HUDEP-2 (cell line): ENCODE data around the gene RBM18.

Experiments used
- DNase-seq, 76 experiments: peaks; one replicate each; lab custom pipeline; 2025; ENCODE audit not compliant: unreplicated experiment in 76 of 76; lab: John Stamatoyannopoulos, UW

Gene RBM18

GRCh38 chr9:122223435-122223834, 41.2 kb downstream of the RBM18 start:
- DNase-seq: no peak

GRCh38 chr9:122222791-122223190, 41.8 kb downstream of the RBM18 start:
- no peak for DNase-seq

DNA sequence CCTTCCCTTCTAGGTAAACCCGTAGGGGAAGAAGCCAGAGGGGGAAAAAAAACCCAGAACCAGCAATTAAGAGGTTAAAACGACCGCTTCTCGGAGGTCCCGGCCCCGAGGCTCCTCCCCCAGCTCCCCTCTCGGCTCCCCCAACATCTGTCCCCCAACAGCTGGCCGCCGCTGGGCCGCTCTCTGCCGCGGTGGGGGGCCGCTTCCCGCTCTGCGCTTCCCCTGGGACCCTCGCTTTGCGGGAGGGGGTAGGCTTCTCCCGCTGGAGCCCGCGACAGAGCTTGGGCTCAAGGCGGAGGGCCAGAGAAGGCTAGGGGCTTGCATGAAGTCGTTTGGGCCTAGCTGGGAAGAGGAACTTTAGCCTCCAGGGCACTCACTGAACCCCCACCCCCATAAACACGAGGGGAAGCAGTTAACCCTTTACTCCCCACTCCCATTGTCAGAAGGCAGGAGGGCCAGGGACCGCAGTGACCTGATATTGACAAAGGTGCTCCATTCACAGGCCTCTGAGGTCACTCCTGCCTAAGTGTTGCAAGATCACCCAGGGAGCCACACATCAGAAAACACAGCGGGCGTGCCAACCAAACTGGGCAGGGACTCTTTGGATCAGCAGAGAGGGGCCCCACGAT, 43.3 kb downstream of the RBM18 start:
- peak in 18 of 76 experiments; percentile 7 to 54 (median 19) for DNase-seq

GRCh38 chr9:122220673-122221182, 43.9 kb downstream of the RBM18 start:
- no peak for DNase-seq

- DNase-seq: no peak
Observed at GRCh38 chr9:122219856-122220672, 44.6 kb downstream of the RBM18 start.

- peak in 1 of 76 experiments; percentile 14 for DNase-seq
Observed at GRCh38 chr9:122218935-122219855, 45.4 kb downstream of the RBM18 start.

GRCh38 chr9:122218071-122218934, 46.3 kb downstream of the RBM18 start:
- DNase-seq: no peak

GRCh38 chr9:122217640-122218039, 47.0 kb downstream of the RBM18 start:
- DNase-seq: peak in 4 of 76 experiments; percentile 10 to 31 (median 15)

DNA sequence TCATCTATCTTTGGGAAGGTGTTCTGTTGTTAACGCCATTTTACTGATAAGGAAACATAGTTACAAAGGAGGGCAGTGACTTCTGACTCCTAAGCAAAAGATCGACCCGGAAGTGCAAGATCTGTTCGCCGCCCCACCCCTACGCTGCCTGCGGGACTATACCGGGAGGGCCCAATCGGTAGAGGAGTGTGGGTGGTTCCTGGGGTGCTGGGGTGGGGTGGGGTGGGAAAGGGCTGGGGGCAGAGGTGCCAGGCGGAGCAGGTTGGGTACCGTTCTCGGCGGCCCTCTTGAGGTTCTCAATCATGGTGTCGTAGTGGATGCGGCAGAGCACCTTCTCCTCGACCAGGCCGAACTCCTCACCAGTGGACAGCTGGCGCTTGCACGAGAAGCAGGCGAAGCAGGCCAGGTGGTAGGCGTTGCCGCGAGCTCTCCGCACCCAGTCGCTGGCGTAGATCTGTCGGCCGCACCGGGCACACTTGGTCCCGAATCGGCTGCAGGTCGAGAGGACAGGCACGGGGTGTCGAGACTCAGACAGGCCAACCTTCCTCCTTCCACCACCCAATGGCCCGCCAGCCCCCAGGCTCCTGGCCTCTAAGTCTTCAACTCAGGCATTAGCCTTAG, 47.7 kb downstream of the RBM18 start:
- DNase-seq: no peak

DNA sequence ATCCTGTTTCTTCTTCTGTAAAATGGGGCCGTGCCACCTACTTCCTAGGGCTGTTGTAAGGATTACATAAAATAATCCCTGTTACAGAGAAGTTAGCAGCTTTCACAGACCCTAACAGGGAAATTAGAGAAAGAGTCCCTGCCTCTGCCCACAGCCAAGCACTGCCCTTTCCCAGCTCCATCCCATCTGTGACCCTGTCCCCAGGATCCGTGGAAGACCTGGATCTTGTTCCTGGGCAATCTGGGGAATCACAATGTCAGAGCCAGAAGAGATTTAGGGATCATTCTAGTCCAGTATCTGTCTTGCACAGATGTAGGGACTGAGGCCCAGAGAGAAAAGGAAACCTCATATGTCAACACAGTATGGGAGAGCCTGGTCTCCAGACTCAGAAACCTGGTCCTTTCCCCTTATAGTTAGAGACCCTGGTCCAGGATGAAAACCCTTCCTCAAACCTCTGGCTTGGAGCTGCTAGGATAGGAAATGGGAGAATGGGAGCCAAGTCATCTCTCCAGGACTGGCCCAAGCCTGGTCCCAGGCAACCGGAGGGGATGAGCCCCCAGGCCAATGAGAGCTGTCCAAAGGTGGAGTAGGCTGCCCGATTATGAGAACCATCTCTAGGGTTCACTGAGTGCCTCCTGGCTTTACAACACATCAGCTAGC, 48.4 kb downstream of the RBM18 start:
- no peak for DNase-seq

GRCh38 chr9:122215663-122216062, 49.0 kb downstream of the RBM18 start:
- peak in 3 of 76 experiments; percentile 4 to 41 (median 13) for DNase-seq

DNA sequence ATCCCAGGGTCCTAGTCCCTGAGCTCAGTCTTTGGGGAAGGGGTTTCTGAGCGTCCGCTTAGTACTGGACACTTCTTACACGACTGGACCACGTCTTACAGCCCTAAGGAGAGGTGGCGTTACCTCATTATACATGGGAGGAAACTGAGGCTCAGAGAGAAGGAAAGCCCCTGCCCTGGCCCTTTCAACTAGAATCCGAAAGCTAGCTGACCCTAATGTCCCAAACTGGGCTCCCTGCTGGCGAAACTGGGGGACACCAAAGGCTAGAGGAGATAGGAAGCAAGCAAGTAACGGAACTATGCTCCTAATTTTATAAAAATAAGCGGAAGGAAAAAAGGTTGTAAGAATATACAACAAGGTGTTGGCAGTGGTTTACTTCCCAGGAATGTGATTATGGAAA, 50.1 kb downstream of the RBM18 start:
- no peak for DNase-seq

- DNase-seq: peak in 73 of 76 experiments; percentile 22 to 90 (median 76)
Observed at GRCh38 chr9:122213589-122214413, 50.8 kb downstream of the RBM18 start.

- DNase-seq: no peak
Observed at GRCh38 chr9:122213102-122213588, 51.5 kb downstream of the RBM18 start.

DNA sequence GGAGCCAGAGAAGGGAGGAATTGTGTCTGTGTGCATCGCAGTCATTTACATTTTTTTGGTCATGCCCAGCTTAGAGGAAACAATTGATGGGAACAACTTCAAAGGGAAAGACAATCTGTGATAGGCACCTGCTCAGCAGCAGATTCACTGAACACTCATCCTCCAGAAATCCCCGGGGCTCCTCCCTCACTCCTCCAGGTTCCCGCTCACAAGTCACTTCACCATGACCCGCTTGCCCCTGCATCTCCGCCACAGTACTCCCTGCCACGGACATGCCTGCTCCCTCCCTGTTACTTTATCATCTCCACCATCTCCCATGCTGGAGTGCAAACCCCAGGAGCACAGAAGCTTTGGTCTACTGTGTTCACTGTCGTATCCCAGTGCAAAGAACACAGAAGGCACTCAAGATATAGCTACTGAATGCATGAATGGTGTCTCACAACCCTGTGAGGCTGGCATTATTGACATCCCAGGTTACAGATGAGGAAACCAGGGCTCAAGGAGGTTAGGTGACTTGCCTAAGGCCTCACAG, 52.1 kb downstream of the RBM18 start:
- DNase-seq: peak in 1 of 76 experiments; percentile 6

- no peak for DNase-seq
Observed at GRCh38 chr9:122209451-122209850, 55.2 kb downstream of the RBM18 start.

- no peak for DNase-seq
Observed at GRCh38 chr9:122207096-122207495, 57.5 kb downstream of the RBM18 start.
